OCI-LY3 (cell line): ENCODE results near the gene ZFPL1.

Experiments
- H2AFZ ChIP-seq: fragments of 200-600, 300-600 bp; shearing (Covaris generic); 2 replicates; pipeline ENCODE4 v1.6.0; 2014; ENCODE audit warnings: antibody characterized with exemption, low read depth, low read length
- H3K27ac ChIP-seq: fragments of 200-600, 300-600 bp; sonication (generic); 2 replicates; pipeline ENCODE4 v1.5.1; 2014; ENCODE audit warnings: mild to moderate bottlenecking, low read length, moderate library complexity, mixed read lengths
- H3K27me3 ChIP-seq: fragments of 200-600, 300-600 bp; sonication (generic); 2 replicates; pipeline ENCODE4 v1.6.1; 2014; ENCODE audit warnings: low read depth, low read length, mixed read lengths
- H3K36me3 ChIP-seq: fragments of 200-600, 300-600 bp; sonication (generic); replicated peaks from 2 replicates; pipeline ENCODE3; 2014; ENCODE audit warnings: low read depth, low read length, mixed read lengths
- H3K4me1 ChIP-seq: fragments of 300-600, 200-600 bp; sonication (generic); 2 replicates; pipeline ENCODE4 v1.6.1; 2014; ENCODE audit warnings: low read length, mixed read lengths
- H3K4me2 ChIP-seq: fragments of 200-600, 300-600 bp; sonication (generic); 2 replicates; pipeline ENCODE4 v1.6.1; 2014; ENCODE audit warnings: low read length, mixed read lengths
- H3K4me3 ChIP-seq: fragments of 300-600, 200-600 bp; sonication (generic); 2 replicates; pipeline ENCODE4 v1.5.1; 2014; ENCODE audit warnings: antibody characterized with exemption, mild to moderate bottlenecking, low read length, moderate library complexity
- H3K79me2 ChIP-seq: fragments of 300-600, 200-600 bp; shearing (Covaris generic); 2 replicates; pipeline ENCODE4 v1.6.1; 2014; ENCODE audit warnings: mild to moderate bottlenecking, low read length, mixed read lengths
- H3K9ac ChIP-seq: fragments of 300-600, 200-600 bp; shearing (Covaris generic); 2 replicates; pipeline ENCODE4 v1.6.0; 2014; ENCODE audit warnings: mild to moderate bottlenecking, low read length, moderate library complexity
- H3K9me3 ChIP-seq: fragments of 200-600, 300-600 bp; shearing (Covaris generic); 2 replicates; pipeline ENCODE4 v1.6.1; 2014; ENCODE audit warnings: low read length, mixed read lengths; ENCODE audit not compliant: insufficient read depth
- H4K20me1 ChIP-seq: fragments of 200-600, 300-600 bp; sonication (generic); 2 replicates; pipeline ENCODE4 v1.6.1; 2016; ENCODE audit warnings: low read length, mixed read lengths; ENCODE audit not compliant: insufficient read depth
- EZH2phosphoT487 ChIP-seq: fragments of 200-600 bp; shearing (Covaris generic); IDR thresholded peaks from 2 replicates; pipeline ENCODE4 v1.6.1; 2018; ENCODE audit warnings: antibody characterized with exemption, mixed run types, low read depth
- TF ChIP-seq, protein P1 (sequence below): fragments of 200-600, 300-600 bp; sonication (generic); IDR thresholded peaks from 2 replicates; pipeline ENCODE4 v1.5.1; 2014; ENCODE audit warnings: antibody characterized with exemption, low read length, low read depth

Gene ZFPL1

DNA sequence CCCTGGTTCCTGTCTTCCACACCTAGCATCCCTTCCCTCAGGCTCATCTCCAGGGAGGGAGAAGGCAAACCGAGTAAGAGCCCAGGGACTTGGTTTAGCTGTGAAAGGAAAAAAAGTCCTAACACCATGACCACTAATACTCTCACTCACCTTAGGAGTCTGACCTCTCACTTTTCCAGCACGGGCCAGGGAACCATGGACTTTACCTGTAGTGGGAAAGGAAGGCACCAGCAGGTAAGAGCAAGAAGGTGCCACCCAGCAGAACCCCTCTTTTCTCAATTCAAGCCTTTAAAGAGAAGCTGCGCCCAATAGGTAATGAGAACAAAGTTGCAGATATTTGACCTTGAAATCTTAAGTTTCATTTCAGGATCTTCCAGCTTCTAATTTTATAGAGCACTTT is 36.8 kb downstream of the ZFPL1 start:
- no peaks in the 10 kb centered on the region for H3K27me3 ChIP-seq
- H3K4me3 ChIP-seq = peak overlapping the region; percentile 95
- H3K27ac ChIP-seq = peak overlapping the region; percentile 61
- H2AFZ ChIP-seq = no peak overlapping the region
- H3K79me2 ChIP-seq = peaks cover 76% of the 10 kb centered on the region
- peaks cover 34% of the 10 kb centered on the region for H3K4me1 ChIP-seq
- peaks cover 47% of the 10 kb centered on the region for H3K36me3 ChIP-seq
- peak overlapping the region; percentile 91 for H3K4me2 ChIP-seq
- no peaks in the 10 kb centered on the region for H4K20me1 ChIP-seq
- TF ChIP-seq, protein P1, sequence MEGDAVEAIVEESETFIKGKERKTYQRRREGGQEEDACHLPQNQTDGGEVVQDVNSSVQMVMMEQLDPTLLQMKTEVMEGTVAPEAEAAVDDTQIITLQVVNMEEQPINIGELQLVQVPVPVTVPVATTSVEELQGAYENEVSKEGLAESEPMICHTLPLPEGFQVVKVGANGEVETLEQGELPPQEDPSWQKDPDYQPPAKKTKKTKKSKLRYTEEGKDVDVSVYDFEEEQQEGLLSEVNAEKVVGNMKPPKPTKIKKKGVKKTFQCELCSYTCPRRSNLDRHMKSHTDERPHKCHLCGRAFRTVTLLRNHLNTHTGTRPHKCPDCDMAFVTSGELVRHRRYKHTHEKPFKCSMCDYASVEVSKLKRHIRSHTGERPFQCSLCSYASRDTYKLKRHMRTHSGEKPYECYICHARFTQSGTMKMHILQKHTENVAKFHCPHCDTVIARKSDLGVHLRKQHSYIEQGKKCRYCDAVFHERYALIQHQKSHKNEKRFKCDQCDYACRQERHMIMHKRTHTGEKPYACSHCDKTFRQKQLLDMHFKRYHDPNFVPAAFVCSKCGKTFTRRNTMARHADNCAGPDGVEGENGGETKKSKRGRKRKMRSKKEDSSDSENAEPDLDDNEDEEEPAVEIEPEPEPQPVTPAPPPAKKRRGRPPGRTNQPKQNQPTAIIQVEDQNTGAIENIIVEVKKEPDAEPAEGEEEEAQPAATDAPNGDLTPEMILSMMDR = no peak
- no peak for TF ChIP-seq EZH2phosphoT487
- H3K9me3 ChIP-seq = no peaks in the 10 kb centered on the region
- H3K9ac ChIP-seq = peak overlapping the region; percentile 93

- H3K27ac ChIP-seq = peak overlapping the region; percentile 61
- no peaks in the 10 kb centered on the region for H3K9me3 ChIP-seq
- no peaks in the 10 kb centered on the region for H4K20me1 ChIP-seq
- peak overlapping the region; percentile 93 for H3K9ac ChIP-seq
- H3K27me3 ChIP-seq = no peaks in the 10 kb centered on the region
- H3K4me2 ChIP-seq = peak overlapping the region; percentile 91
- peak overlapping the region; percentile 95 for H3K4me3 ChIP-seq
- no peak overlapping the region for H2AFZ ChIP-seq
- peaks cover 43% of the 10 kb centered on the region for H3K36me3 ChIP-seq
- H3K4me1 ChIP-seq = peaks cover 28% of the 10 kb centered on the region
- TF ChIP-seq EZH2phosphoT487 = no peak
- TF ChIP-seq, protein P1 = no peak
- peaks cover 70% of the 10 kb centered on the region for H3K79me2 ChIP-seq
Measured at GRCh38 chr11:65121447-65121864, 37.4 kb downstream of the ZFPL1 start.

DNA sequence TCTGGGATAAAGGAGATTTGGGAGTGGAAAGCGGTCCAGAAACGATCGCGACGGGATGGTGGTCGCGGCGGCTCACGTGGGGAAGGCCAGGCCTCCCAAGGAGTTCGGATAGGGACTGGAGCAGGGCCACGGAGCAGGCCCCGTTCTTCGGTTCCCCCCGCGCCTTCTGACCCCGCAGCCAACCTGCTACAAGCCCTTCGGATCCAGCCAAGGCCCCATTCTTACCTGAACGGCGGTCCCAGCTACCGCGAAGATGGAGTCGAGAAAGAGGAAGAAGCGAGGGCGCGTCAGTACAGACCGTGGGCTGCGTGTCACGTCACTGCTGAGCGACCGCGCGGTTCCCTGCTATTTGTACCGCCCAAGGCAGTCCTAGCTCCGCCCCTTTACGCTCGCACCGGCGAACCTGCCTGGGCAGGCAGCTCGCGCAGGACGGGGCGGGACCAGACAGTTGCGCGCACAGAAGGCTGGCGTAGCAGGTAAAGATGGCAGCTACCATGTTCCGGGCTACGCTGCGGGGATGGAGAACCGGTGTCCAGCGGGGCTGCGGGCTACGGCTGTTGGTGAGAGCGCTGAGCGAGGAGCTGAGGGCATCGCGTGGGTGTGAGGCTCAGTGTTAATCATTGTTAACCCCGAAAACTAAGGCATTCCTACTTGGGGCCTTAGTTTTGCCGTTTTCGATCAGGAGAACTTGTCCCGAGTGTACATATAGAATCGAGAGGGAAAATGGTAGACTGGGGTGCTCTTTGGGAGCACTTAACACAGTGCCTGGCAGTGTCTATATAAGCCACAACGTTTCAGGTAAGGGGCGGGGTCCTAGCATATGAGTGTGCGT is 38.1 kb downstream of the ZFPL1 start, which contains the start of the genes FAU and MRPL49:
Gene FAU (minus strand): TSS at position 270 of the 832 bp plus-strand sequence. CDS start 321 bp downstream, outside the sequence.
Gene MRPL49 (plus strand): TSS at position 457 of the 832 bp plus-strand sequence. CDS start 26 bp downstream, at position 483.
- peak within 1 kb of the TSS; percentile 78 for H3K27ac ChIP-seq
- TF ChIP-seq, protein P1 = no peak
- TF ChIP-seq EZH2phosphoT487 = no peak
- no peaks in the 10 kb centered on the region for H4K20me1 ChIP-seq
- peaks cover 24% of the 10 kb centered on the region for H3K4me1 ChIP-seq
- peaks cover 47% of the 10 kb centered on the region for H3K36me3 ChIP-seq
- H3K4me2 ChIP-seq = peak within 1 kb of the TSS; percentile 91
- H2AFZ ChIP-seq = peak within 1 kb of the TSS; percentile 52; the same call in 1 of the 2 replicates
- peaks cover 63% of the 10 kb centered on the region for H3K79me2 ChIP-seq
- peak within 1 kb of the TSS; percentile 97 for H3K9ac ChIP-seq
- H3K4me3 ChIP-seq = peak within 1 kb of the TSS; percentile 95
- no peaks in the 10 kb centered on the region for H3K27me3 ChIP-seq
- no peaks in the 10 kb centered on the region for H3K9me3 ChIP-seq

DNA sequence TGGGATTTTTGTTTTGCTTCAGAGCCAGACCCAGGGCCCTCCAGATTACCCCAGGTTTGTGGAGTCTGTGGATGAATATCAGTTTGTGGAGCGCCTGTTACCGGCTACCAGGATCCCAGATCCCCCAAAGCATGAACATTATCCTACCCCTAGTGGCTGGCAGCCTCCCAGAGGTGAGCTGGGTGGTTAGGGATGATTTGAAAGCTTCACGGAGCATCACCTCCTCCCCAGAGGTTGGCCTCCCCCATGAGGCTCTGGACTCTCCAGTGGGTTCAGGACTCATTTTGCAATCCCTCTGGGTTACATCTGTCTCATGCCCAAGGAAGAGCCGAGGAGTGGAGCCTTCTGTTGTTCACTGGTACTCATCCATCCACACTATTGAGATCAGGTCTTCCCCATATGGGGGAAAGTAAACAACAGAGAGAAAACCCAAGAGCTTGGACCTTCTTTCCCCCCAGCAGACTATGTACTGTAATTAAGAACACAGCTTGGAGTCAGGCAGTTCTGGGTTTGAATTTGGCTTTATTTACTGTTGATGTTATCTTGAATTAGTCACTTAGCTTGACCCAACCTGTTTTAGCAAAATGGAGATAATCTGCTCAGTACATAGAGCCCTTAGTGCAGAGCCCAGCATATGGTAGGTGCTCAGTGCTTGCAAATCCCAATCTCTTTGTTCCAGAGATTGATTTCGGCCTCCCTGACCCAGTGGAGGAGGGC is 40.6 kb downstream of the ZFPL1 start:
- Histone ChIP-seq H3K27ac (no peak overlapping the region), H4K20me1 (no peaks in the 10 kb centered on the region), H3K4me2 (no peak overlapping the region), H3K9ac (no peak overlapping the region), H3K36me3 (peaks cover 59% of the 10 kb centered on the region), H3K4me3 (no peak overlapping the region), H3K79me2 (peaks cover 55% of the 10 kb centered on the region), H3K27me3 (no peaks in the 10 kb centered on the region), H2AFZ (no peak overlapping the region), H3K9me3 (no peaks in the 10 kb centered on the region), H3K4me1 (peaks cover 22% of the 10 kb centered on the region)
- no peak for TF ChIP-seq EZH2phosphoT487
- TF ChIP-seq, protein P1 = no peak
